ENCODE results near the gene ARHGAP31.

Gene ARHGAP31

GRCh38 chr3:119444590-119444989 is 150.4 kb downstream of the ARHGAP31 start:
- no peak for DNase-seq (ENCODE audit: low spot score)

GRCh38 chr3:119453822-119454221 is 159.6 kb downstream of the ARHGAP31 start:
- no peak for DNase-seq (ENCODE audit: low spot score)

GRCh38 chr3:119456469-119456868 is 162.3 kb downstream of the ARHGAP31 start:
- no peak for DNase-seq (ENCODE audit: low spot score)

- no peak for DNase-seq (ENCODE audit: low spot score)
Measured at GRCh38 chr3:119457246-119457645, 163.1 kb downstream of the ARHGAP31 start.

- DNase-seq (ENCODE audit: low spot score), result peak; percentile 97
Measured at GRCh38 chr3:119463171-119464169, 169.3 kb downstream of the ARHGAP31 start, which contains the start of gene TMEM39A. Gene TMEM39A (minus strand): TSS chr3:119463615. CDS start chr3:119462074, 1,541 bp downstream.

- no peak for DNase-seq (ENCODE audit: low spot score)
Measured at GRCh38 chr3:119468041-119468440, 173.9 kb downstream of the ARHGAP31 start.

GRCh38 chr3:119469418-119470189 is 175.4 kb downstream of the ARHGAP31 start:
- DNase-seq (ENCODE audit: low spot score), result no peak

All from CD4-positive, alpha-beta T cell treated with Interleukin-15 for 4 hours (primary cell).